ENCODE measurements around the gene DEK.
"Not testable (repeated sequence)": the region's sequence is repeated elsewhere in the genome, so short reads cannot be mapped to it uniquely, and the experiment has no call there.

Gene DEK

GRCh38 chr6:18264219-18264922, at the start of gene DEK:
Gene DEK, minus strand, starts transcription at chr6:18264530. Its CDS starts 543 bp downstream, at chr6:18263987.
- ATAC-seq = peak; percentile 75
- no peak for TF ChIP-seq TSHZ2 (CRISPR knock-in tag; IDR thresholded peaks at IDR 0.05)
- no peak for TF ChIP-seq ZFP3 (CRISPR knock-in tag; IDR thresholded peaks at IDR 0.05)
- TF ChIP-seq PPARA (CRISPR knock-in tag; IDR thresholded peaks at IDR 0.05; ENCODE audit: borderline replicate concordance) = no peak
- no peak for TF ChIP-seq CSDC2 (CRISPR knock-in tag; IDR thresholded peaks at IDR 0.05)
- TF ChIP-seq POU6F1 (CRISPR knock-in tag; IDR thresholded peaks at IDR 0.05; ENCODE audit: borderline replicate concordance, low read depth) = no peak

- no peak for ATAC-seq
- TF ChIP-seq ZFP3 (CRISPR knock-in tag; IDR thresholded peaks at IDR 0.05) = no peak
- TF ChIP-seq PPARA (CRISPR knock-in tag; IDR thresholded peaks at IDR 0.05; ENCODE audit: borderline replicate concordance) = no peak
- TF ChIP-seq POU6F1 (CRISPR knock-in tag; IDR thresholded peaks at IDR 0.05; ENCODE audit: borderline replicate concordance, low read depth) = no peak
- no peak for TF ChIP-seq CSDC2 (CRISPR knock-in tag; IDR thresholded peaks at IDR 0.05)
- TF ChIP-seq PATZ1 (CRISPR knock-in tag; IDR thresholded peaks at IDR 0.05; ENCODE audit: borderline replicate concordance) = no peak
- no peak for TF ChIP-seq GLIS3 (CRISPR knock-in tag; IDR thresholded peaks at IDR 0.05)
- TF ChIP-seq ISL1 (CRISPR knock-in tag; IDR thresholded peaks at IDR 0.05) = no peak
- no peak for TF ChIP-seq OSR1 (CRISPR knock-in tag; IDR thresholded peaks at IDR 0.05)
- no peak for TF ChIP-seq CREB5 (CRISPR knock-in tag; IDR thresholded peaks at IDR 0.05; ENCODE audit: low read depth)
- TF ChIP-seq BACH2 (CRISPR knock-in tag; IDR thresholded peaks at IDR 0.05; ENCODE audit: borderline replicate concordance) = no peak
- TF ChIP-seq TOX (CRISPR knock-in tag; IDR thresholded peaks at IDR 0.05; ENCODE audit: borderline replicate concordance) = no peak
- TF ChIP-seq ZC3H10 (CRISPR knock-in tag; IDR thresholded peaks at IDR 0.05) = no peak
- TF ChIP-seq ARNTL (CRISPR knock-in tag; IDR thresholded peaks at IDR 0.05; ENCODE audit: borderline replicate concordance, low read depth) = no peak
- no peak for TF ChIP-seq ZNF70 (CRISPR knock-in tag; IDR thresholded peaks at IDR 0.05)
- TF ChIP-seq SNAI2 (CRISPR knock-in tag; IDR thresholded peaks at IDR 0.05) = no peak
- no peak for TF ChIP-seq ZNF565 (CRISPR knock-in tag; conservative IDR thresholded peaks at IDR 0.05; ENCODE audit: low read depth)
- TF ChIP-seq TCF4 (CRISPR knock-in tag; IDR thresholded peaks at IDR 0.05; ENCODE audit: borderline replicate concordance) = no peak
Measured at GRCh38 chr6:18312368-18312767, 48.0 kb upstream of the DEK start.

- ATAC-seq = not testable (repeated sequence)
Measured at GRCh38 chr6:18310010-18310409, 45.7 kb upstream of the DEK start.

GRCh38 chr6:18309046-18309445, 44.7 kb upstream of the DEK start:
- TF ChIP-seq TCF4 (CRISPR knock-in tag; IDR thresholded peaks at IDR 0.05; ENCODE audit: borderline replicate concordance) (no peak), BACH2 (CRISPR knock-in tag; IDR thresholded peaks at IDR 0.05; ENCODE audit: borderline replicate concordance) (no peak), ZFP30 (CRISPR knock-in tag; IDR thresholded peaks at IDR 0.05) (no peak), TSHZ2 (CRISPR knock-in tag; IDR thresholded peaks at IDR 0.05) (no peak), CSDC2 (CRISPR knock-in tag; IDR thresholded peaks at IDR 0.05) (no peak), OSR1 (CRISPR knock-in tag; IDR thresholded peaks at IDR 0.05) (no peak), SNAI2 (CRISPR knock-in tag; IDR thresholded peaks at IDR 0.05) (no peak), ESRRG (CRISPR knock-in tag; IDR thresholded peaks at IDR 0.05) (no peak), ZNF70 (CRISPR knock-in tag; IDR thresholded peaks at IDR 0.05) (no peak)
- ATAC-seq = no peak

All from SK-N-SH treated with all-trans-retinoic acid at 6 μM for 48 hours (cell line).